AG09309 (cell line): Measurements from ENCODE around the gene RTRAF.

Experiments
- DNase-seq: peaks from one replicate; pipeline ENCODE4 v3.0.0-alpha.2; 2010; ENCODE audit warnings: low read depth
- H3K4me3 ChIP-seq: 2 replicates; pipeline ENCODE4 v1.5.1; 2011; ENCODE audit warnings: mild to moderate bottlenecking, low read depth, low read length, moderate library complexity; ENCODE audit not compliant: control insufficient read depth
- CTCF ChIP-seq: IDR thresholded peaks from 2 replicates; pipeline ENCODE4 v1.5.1; 2011; ENCODE audit warnings: mild to moderate bottlenecking, low read depth, low read length, inconsistent platforms; ENCODE audit not compliant: insufficient read depth, control insufficient read depth; ENCODE audit errors: missing control alignments

Gene RTRAF

GRCh38 chr14:51989293-51990234, at the start of gene RTRAF:
RTRAF (plus strand) TSS chr14:51989546; CDS start chr14:51989640, 94 bp downstream.
- no peak for TF ChIP-seq CTCF
- H3K4me3 ChIP-seq: peak within 1 kb of the TSS; percentile 93
- peak; percentile 74 for DNase-seq

- DNase-seq: no peak
- no peak overlapping the region for H3K4me3 ChIP-seq
- no peak for TF ChIP-seq CTCF
Observed at GRCh38 chr14:51939755-51940301, 49.5 kb upstream of the RTRAF start.

GRCh38 chr14:51942971-51943370, 46.4 kb upstream of the RTRAF start:
- TF ChIP-seq CTCF: no peak
- no peak for DNase-seq
- H3K4me3 ChIP-seq: no peak overlapping the region

GRCh38 chr14:51950007-51950406, 39.3 kb upstream of the RTRAF start:
- TF ChIP-seq CTCF: no peak
- H3K4me3 ChIP-seq: no peak overlapping the region
- no peak for DNase-seq

GRCh38 chr14:51951656-51952055, 37.7 kb upstream of the RTRAF start:
- H3K4me3 ChIP-seq: no peak overlapping the region
- TF ChIP-seq CTCF: no peak
- DNase-seq: no peak

- no peak overlapping the region for H3K4me3 ChIP-seq
- TF ChIP-seq CTCF: no peak
- DNase-seq: no peak
Observed at GRCh38 chr14:51954031-51954430, 35.3 kb upstream of the RTRAF start.
